Measurements from ENCODE around the gene ZMPSTE24.

DNA sequence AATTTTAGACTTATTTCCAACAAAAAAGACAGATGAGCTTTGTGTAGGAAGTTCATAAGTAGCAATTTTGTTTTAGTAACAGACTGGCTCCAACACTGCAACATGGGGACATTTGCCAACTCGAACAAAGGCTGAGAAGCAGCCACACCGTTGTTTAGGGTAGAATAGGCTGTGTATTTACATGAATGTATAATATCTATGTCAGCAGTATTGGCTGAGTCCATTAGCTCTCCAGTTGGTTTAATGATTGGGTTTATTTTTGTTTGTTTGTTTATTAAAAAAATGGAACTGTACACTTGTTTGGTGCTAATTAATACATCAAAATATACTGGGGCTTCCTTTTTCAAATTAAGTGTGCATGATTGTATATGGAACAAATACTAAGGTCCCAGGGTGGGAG, 17.6 kb upstream of the ZMPSTE24 start:
- TF ChIP-seq CTCF (IDR thresholded peaks at IDR 0.05) (no peak), POLR2A (IDR thresholded peaks at IDR 0.05) (no peak)

Data from testis (tissue), 2 donors.